Stimulated activated CD4-positive, alpha-beta T cell treated with anti-CD3 and anti-CD28 coated beads, Interleukin-15, amount 100 ng/mL, for 24 hours (primary cell): ENCODE results near the gene PYROXD2.
"Not testable (repeated sequence)": the region's sequence is repeated elsewhere in the genome, so short reads cannot be mapped to it uniquely, and the experiment has no call there.

Experiments
- DNase-seq: peaks from one replicate; pipeline ENCODE4 v3.0.0-alpha.2; 2020

PYROXD2 gene

DNA sequence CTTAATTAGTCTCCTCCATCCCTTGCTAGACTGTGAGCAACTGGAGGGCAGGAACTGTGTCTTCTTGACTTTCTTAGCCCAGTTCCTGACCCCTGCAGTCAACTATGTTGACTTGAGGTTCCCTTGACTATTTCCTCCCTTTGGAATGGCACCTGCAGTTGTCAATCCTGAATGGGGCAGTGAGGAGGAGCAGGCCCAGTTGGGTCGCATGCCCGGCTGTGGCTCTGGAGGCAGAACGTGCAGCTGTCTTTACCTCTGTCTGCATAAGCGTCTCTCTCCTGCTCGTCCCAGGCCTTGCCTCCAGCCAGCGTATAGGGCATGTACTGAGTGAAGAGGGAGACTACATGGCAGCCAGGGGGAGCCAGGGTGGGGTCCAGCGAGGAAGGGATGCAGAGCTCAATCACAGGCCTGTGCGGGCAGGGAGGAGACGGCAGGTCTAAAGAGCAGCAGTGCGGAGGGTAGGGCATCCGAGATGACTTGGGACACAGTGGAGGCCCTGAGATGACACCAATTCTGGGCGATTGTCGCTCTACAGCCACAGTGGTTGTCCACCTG, 26.8 kb downstream of the PYROXD2 start:
- DNase-seq: no peak

DNA sequence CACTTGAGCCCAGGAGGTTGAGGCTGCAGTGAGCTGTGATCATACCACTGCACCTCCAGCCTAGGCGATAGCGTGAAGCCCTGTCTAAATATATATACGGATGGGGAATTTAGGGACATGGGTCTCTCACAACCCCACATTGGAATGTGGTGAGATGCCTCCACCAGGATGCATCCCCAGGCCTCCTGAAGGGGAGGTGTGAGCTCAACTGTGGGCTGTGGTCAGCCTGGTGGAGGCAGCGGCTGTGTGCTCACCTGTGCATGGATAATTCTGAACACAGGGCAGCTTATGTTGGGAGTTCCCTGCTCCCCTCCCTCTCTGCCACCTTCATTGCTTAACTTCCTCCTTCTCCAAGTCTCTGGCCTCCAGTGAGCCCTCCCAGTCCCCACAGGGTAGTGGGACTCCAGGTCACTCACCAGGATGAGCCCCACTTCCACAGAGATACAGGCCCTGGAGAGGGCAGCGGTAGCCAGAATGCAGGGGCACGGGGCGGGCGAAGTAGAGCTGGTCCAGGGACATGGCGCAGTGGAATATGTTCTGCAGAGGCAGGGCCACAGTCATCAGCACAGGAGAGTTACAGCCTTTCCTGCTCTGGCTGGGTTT, 30.4 kb downstream of the PYROXD2 start:
- no peak for DNase-seq

GRCh38 chr10:98383869-98384268, 31.1 kb downstream of the PYROXD2 start:
- DNase-seq: no peak

- not testable (repeated sequence) for DNase-seq
Measured at GRCh38 chr10:98383134-98383667, 31.8 kb downstream of the PYROXD2 start.

DNA sequence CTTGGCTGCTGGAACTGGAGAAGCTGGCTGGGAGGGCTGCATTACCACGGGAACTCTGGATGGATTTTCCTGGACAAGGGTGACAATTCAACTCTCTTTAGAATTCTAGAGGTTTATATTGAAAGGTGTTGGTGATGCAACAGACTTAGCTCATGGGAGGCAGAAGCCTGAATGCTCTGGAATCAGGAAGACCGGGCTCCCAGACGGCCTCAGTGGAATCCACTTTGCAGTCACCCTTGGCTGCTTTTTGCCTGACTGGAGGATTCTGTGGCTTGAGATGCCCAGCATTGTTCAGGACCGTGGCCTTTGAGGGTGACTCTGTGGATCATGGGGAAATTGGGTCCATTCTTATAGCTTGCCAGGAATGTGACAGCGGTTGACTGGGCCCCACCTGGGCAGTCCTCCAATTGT, 32.3 kb downstream of the PYROXD2 start:
- DNase-seq: no peak

DNA sequence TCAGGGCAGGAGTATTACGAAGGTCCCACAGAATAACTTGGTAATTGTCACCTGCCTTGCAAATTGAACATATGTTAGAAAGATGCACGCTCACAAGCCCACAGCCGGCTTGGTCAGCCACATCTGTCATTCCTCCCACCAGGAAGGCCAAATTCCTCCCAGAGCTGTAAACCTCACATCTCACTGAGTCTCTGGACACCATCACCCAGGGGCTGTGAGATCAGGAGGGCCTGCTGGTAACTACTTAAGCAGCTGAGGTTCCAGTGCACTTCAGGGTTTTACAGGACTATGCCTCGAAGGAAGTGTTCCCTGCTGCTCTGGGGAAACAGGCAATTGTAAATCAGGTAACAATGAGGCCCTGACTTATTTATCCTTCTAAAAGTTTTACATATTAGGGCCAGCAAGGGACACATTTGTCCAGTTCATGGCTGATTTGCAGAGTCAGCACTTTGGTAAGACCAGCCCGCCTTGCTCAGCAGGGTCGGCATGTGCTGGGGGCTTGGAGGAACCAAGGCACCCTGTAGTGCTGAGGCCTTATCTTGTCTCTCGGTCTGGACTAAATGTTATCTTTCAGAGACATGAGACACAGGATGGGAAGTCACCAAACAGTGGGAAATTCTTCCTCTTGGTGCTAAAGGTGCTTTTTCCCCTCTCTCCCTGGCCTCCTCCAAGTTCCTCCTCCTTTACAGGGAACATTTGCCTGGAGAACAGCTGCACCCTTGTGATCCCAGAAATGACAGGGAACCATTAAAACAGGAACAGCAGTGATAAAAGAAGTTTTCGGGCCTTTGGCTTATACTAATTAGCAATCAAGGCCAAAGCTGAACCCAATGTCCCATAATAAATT, 34.3 kb downstream of the PYROXD2 start:
- no peak for DNase-seq

DNA sequence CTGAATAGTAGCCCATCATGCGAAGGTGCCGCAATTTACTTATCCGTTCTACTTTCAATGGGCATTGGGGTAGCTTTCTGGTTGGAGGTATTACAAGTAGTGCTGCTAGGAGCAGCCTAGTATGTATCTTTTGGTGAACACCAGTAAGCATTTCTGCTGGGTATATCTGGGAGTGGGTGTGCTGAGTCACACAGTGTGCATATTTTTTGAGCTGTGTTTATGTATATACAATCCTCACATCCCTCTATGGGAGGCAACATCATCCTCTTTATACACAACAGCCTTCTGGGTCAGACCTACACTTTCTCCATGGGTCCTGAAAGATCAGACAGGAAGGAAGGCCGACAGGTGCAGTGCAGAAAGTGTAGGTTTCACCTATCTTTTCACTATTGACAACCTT, 36.3 kb downstream of the PYROXD2 start:
- no peak for DNase-seq

DNA sequence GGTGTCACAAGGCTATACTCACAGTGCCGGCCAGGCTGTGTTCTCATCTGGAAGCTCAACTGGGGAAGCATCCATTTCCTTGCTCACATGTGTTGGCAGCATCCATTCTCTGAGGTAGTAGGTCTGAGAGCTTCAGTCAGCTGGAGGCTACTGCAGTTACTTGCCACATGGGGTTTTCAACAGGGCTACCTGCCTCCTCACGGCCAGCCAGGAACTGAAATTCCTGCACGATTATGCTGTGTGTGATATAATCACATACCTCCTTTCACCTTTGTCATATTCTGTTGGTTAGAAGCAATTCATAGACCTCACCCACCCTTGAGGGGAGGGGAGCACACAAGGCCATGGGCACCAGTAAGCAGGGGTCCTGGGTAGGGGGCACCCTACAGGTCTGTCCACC, 37.4 kb downstream of the PYROXD2 start:
- DNase-seq: no peak

DNA sequence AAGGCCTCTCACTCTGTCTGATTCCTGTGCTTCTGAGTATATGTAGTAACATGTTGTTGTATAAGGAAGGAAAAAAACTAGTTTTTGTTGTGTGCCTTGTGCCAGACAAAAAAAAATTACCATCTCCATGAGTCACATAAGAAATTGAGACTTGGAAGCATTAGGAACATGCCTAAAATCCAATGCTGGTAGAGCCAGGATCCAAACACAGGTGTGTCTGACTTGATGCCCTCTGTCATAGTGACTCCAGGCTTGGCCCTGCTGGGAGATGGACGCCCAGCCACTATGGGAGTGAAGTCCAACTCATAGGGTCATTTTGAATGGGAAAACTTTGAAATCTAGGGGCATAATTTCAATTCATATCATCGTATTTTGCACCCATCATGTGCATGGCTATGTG, 38.0 kb downstream of the PYROXD2 start:
- no peak for DNase-seq

GRCh38 chr10:98376485-98376884, 38.5 kb downstream of the PYROXD2 start:
- DNase-seq: no peak

DNA sequence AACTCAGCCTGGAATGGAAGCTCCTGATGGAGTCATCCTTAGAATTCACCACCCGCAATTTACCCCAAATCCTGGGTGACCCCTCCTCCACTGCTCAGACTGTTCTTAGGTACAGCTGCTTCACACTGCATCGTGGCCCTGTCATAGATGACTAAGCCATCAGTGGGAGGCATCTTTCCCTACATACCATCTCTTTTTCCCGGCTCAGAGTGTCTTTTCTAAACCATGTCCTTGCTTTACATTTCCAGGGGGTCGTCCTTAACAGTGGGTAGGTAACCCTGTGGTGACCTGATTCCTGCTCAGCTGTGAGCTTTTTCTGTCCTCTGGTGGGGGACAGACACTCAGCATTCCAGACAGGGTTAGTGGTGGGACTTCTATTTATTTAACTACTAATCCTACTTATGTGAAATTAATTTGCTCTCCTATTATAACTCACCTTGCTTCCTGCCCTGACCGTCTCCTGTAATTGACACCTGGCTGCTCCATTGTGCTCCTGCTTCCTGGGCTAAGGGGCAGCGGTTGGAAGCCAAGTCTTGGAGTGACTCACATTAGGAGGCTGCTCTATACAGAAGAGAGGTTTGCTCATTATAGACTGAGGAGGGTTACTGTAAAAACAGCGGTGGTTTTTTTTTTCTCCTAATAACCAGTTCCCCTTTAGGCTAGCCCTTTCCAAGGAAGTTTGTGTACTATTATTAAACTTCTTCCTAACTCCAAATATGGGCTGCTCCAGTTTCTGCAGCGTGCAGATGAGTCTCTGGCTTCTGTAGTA, 40.6 kb downstream of the PYROXD2 start:
- DNase-seq: no peak

GRCh38 chr10:98373260-98374040, 41.5 kb downstream of the PYROXD2 start:
- DNase-seq: no peak

- no peak for DNase-seq
Measured at GRCh38 chr10:98370831-98371820, 43.9 kb downstream of the PYROXD2 start.

GRCh38 chr10:98369801-98370200, 45.2 kb downstream of the PYROXD2 start:
- DNase-seq: no peak

DNA sequence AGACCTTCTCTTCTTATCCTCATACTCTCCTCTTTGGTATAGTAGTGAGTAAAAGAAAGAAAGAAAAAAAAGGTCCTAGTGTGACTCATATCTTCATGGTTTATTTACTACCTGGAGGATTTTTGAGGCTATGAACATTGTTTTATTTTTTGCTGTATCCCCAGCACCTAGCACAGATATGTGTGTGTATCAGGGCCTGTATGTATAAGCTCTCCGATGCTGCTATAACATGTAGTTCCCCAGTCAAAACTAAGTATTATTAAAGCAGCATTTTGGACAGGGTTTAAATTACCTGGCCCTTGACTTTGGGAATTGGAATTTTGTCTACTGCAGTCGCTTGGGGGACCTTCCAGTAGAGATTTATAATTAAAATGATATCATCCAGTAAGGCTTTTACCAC, 46.3 kb downstream of the PYROXD2 start:
- no peak for DNase-seq

DNA sequence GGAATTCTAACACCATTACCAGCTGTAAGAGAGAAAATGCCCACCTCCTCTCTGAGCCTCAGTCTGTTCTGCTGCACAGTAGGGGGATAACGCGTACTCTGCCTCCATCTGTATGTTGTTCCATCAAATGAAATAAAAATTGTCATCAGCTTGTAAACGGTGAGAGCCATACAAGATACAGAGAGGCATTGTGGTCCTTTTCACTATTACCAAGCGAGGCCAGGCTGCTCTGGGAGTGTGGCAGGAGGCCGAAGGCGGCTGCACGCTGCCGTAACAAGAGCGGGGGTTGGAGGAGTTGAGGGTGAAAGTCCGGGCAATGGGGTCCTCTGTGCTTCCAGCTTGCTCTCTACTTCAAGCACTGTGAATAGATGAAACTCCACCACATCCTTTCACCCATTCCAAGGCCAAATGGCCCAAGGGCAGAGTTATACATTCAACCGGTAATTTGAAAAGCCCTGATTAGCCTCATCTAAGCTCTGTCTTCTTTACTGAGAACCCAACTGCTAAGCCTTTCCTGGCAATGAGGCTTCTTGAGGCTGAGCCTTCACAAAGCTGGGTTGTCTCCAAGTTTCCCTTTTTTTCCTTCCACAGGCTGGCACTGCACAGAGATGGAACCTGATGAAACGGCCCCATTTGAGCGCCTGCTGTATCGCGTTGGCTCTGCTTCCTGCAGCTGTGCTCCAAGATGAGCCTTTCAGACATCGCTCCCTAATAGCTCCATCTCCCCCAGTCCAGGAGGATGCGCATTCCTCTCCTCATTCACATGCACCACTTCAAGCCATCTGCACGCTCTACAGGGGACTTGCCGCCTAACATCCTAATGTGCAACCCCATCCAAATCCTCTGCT, 47.2 kb downstream of the PYROXD2 start:
- DNase-seq: no peak

GRCh38 chr10:98366062-98366530, 48.9 kb downstream of the PYROXD2 start:
- DNase-seq: no peak

GRCh38 chr10:98365406-98366061, 49.4 kb downstream of the PYROXD2 start:
- DNase-seq: no peak

DNA sequence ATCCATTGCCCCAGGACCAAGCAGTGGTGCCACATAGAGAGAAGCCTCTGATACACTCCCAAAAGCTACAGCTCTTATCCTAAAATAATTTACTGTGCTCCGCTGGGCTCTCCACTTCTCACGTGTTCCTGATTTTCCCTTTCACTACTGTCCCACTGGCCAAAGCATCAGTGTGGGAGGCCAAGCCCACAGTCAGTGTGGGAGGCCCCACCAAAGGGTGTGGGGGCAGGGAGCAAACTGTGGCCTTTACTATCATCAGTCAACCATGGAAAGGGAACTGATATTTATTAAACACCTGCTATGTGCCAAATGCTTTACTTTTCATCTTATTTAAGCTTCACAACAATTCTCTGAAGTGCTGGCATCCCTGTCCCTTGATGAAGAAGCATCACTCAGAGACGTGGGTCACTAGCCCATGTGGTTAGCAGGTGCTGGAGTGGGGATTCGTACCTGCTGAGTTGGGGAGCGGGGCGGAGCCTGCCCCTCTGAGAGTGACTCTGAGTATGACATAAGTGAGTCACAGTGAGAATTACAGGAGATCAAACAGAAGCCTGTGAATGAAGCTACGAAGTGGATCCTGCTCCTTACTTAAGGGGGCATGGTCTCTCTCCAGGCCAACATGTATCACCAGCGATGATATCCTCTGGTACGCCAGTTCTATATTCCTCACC, 50.4 kb downstream of the PYROXD2 start:
- DNase-seq: no peak
